Neural cell (in vitro differentiated cells): Measurements from ENCODE around the gene BICC1. TPM values are rescaled to one million over a fixed set of nuclear protein-coding genes. Genes with fewer than 3 reads are reported as not detected.

Experiments used
- H2AFZ ChIP-seq: fragments of 200-600, 300-800 bp; sonication (generic), shearing (Covaris generic); 2 replicates; pipeline ENCODE4 v1.6.0; 2014; ENCODE audit warnings: low read depth, mild to moderate bottlenecking, antibody characterized with exemption, low read length, moderate library complexity
- H3F3A ChIP-seq: fragments of 200-600 bp; shearing (Covaris generic); 2 replicates; pipeline ENCODE4 v1.6.1; 2016; ENCODE audit warnings: mild to moderate bottlenecking, moderate library complexity, mixed read lengths, antibody characterized with exemption, low read length; ENCODE audit not compliant: insufficient read depth, poor library complexity, severe bottlenecking
- H3K27ac ChIP-seq: fragments of 200-600, 300-800 bp; sonication (generic), shearing (Covaris generic); 2 replicates; pipeline ENCODE4 v1.5.1; 2014; ENCODE audit warnings: mild to moderate bottlenecking, low read length, moderate library complexity
- H3K27me3 ChIP-seq: fragments of 300-800, 200-600 bp; sonication (generic), shearing (Covaris generic); 2 replicates; pipeline ENCODE4 v1.6.0; 2014; ENCODE audit warnings: mild to moderate bottlenecking, low read depth, low read length, moderate library complexity; ENCODE audit not compliant: insufficient read depth
- H3K36me3 ChIP-seq: fragments of 300-800, 200-600 bp; sonication (generic), shearing (Covaris generic); 2 replicates; pipeline ENCODE4 v1.5.1; 2014; ENCODE audit warnings: mild to moderate bottlenecking, antibody characterized with exemption, low read length, moderate library complexity; ENCODE audit not compliant: insufficient read depth
- H3K4me2 ChIP-seq: fragments of 300-800, 200-600 bp; sonication (generic), shearing (Covaris generic); 2 replicates; pipeline ENCODE4 v1.6.0; 2014; ENCODE audit warnings: mild to moderate bottlenecking, low read length
- H3K4me3 ChIP-seq: fragments of 300-800, 200-600 bp; sonication (generic), shearing (Covaris generic); 2 replicates; pipeline ENCODE4 v1.5.1; 2014; ENCODE audit warnings: mild to moderate bottlenecking, low read length, moderate library complexity
- H3K79me2 ChIP-seq: fragments of 200-600 bp; shearing (Covaris generic); replicated peaks from 2 replicates; pipeline ENCODE4 v1.6.0; 2014; ENCODE audit warnings: mild to moderate bottlenecking, low read length, moderate library complexity; ENCODE audit not compliant: insufficient read depth
- H3K9ac ChIP-seq: fragments of 300-800, 200-600 bp; sonication (generic), shearing (Covaris generic); 2 replicates; pipeline ENCODE4 v1.6.1; 2016; ENCODE audit warnings: mild to moderate bottlenecking, low read length, mixed read lengths
- H3K9me2 ChIP-seq: fragments of 200-600 bp; shearing (Covaris generic); 2 replicates; pipeline ENCODE4 v1.6.1; 2016; ENCODE audit warnings: mild to moderate bottlenecking, low read length, mixed read lengths; ENCODE audit not compliant: insufficient read depth
- H3K9me3 ChIP-seq: fragments of 200-600, 300-800 bp; sonication (generic), shearing (Covaris generic); 2 replicates; pipeline ENCODE4 v1.6.1; 2016; ENCODE audit warnings: mild to moderate bottlenecking, mixed run types, low read length, moderate library complexity, mixed read lengths
- H4K20me1 ChIP-seq: fragments of 200-600 bp; shearing (Covaris generic); 2 replicates; pipeline ENCODE4 v1.6.1; 2016; ENCODE audit warnings: mild to moderate bottlenecking, mixed run types; ENCODE audit not compliant: insufficient read depth
- EP300 ChIP-seq: fragments of 450-650 bp; conservative IDR thresholded peaks from 2 replicates; pipeline ENCODE4 v1.6.1; 2014; ENCODE audit warnings: antibody characterized with exemption, mild to moderate bottlenecking, moderate library complexity; ENCODE audit not compliant: poor library complexity, severe bottlenecking
- EZH2 ChIP-seq: fragments of 200-600, 300-800 bp; shearing (Covaris generic), sonication (generic); IDR thresholded peaks from 2 replicates; pipeline ENCODE4 v1.6.1; 2014; ENCODE audit warnings: antibody characterized with exemption, low read length, borderline replicate concordance, mild to moderate bottlenecking; ENCODE audit not compliant: insufficient read depth, poor library complexity, severe bottlenecking
- MXI1 ChIP-seq: fragments of 450-650 bp; conservative IDR thresholded peaks from 2 replicates; pipeline ENCODE4 v1.6.1; 2014; ENCODE audit warnings: antibody characterized with exemption, mild to moderate bottlenecking; ENCODE audit not compliant: poor library complexity, severe bottlenecking
- POLR2AphosphoS5 ChIP-seq: IDR thresholded peaks from 2 replicates; pipeline ENCODE4 v1.6.1; 2012
- RAD21 ChIP-seq: fragments of 450-650 bp; conservative IDR thresholded peaks from 2 replicates; pipeline ENCODE4 v1.6.1; 2014; ENCODE audit warnings: antibody characterized with exemption, mild to moderate bottlenecking, moderate library complexity
- REST ChIP-seq: IDR thresholded peaks from 2 replicates; pipeline ENCODE4 v1.6.1; 2012; ENCODE audit warnings: borderline replicate concordance
- SMC3 ChIP-seq: fragments of 450-650 bp; conservative IDR thresholded peaks from 2 replicates; pipeline ENCODE4 v1.6.1; 2014; ENCODE audit warnings: antibody characterized with exemption, mild to moderate bottlenecking, moderate library complexity; ENCODE audit not compliant: poor library complexity
- TAF1 ChIP-seq: IDR thresholded peaks from 2 replicates; pipeline ENCODE4 v1.6.1; 2012; ENCODE audit warnings: low read depth
- polyA plus RNA-seq: library from polyadenylated mRNA; depleted of rRNA; stranded (reverse); fragments of >200 nt; gene quantifications from 2 replicates; pipeline ENCODE4 v1.2.3, GENCODE V29; 2014
- TF ChIP-seq, protein P1 (sequence below): fragments of 450-650 bp; IDR thresholded peaks from 2 replicates; pipeline ENCODE4 v1.5.1; 2014; ENCODE audit warnings: antibody characterized with exemption, mild to moderate bottlenecking, moderate library complexity; ENCODE audit not compliant: poor library complexity, severe bottlenecking

Gene BICC1
- polyA plus RNA-seq, 1 donor from 2014 or later: 7.6 TPM

DNA sequence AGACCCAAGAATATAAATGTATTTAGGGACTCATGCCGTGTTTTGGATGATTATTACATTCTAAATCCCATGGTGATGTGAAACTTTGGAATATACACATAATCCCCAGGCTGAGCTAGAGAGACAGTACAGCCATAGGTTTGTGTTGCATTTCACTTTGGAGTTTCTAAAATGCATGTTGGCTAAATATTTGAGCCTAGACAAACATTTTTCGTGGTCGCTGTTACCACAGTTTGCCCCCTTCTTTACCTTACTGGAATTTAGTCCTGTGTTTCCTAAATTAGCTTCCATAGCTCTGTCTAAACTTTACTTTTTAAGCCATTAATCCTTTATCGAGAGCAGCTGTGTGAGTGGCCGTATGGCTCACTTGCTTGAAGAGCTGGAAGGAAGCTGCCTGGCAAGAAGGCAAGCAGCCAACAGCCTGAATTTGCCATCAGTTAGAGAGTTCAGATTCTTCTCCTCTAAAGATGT is 192.0 kb downstream of the BICC1 start:
- H3K27me3 ChIP-seq: no peaks in the 10 kb centered on the region
- TF ChIP-seq SMC3: no peak
- TF ChIP-seq TAF1: no peak
- no peak for TF ChIP-seq EP300
- TF ChIP-seq RAD21: no peak
- TF ChIP-seq, protein P1, sequence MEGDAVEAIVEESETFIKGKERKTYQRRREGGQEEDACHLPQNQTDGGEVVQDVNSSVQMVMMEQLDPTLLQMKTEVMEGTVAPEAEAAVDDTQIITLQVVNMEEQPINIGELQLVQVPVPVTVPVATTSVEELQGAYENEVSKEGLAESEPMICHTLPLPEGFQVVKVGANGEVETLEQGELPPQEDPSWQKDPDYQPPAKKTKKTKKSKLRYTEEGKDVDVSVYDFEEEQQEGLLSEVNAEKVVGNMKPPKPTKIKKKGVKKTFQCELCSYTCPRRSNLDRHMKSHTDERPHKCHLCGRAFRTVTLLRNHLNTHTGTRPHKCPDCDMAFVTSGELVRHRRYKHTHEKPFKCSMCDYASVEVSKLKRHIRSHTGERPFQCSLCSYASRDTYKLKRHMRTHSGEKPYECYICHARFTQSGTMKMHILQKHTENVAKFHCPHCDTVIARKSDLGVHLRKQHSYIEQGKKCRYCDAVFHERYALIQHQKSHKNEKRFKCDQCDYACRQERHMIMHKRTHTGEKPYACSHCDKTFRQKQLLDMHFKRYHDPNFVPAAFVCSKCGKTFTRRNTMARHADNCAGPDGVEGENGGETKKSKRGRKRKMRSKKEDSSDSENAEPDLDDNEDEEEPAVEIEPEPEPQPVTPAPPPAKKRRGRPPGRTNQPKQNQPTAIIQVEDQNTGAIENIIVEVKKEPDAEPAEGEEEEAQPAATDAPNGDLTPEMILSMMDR: no peak
- no peak for TF ChIP-seq REST
- no peak for TF ChIP-seq MXI1
- no peak for TF ChIP-seq EZH2
- no peak for TF ChIP-seq POLR2AphosphoS5
- no peak overlapping the region for H3K27ac ChIP-seq
- no peaks in the 10 kb centered on the region for H3K9me2 ChIP-seq
- no peaks in the 10 kb centered on the region for H3K9me3 ChIP-seq
- no peaks in the 10 kb centered on the region for H3K36me3 ChIP-seq
- no peaks in the 10 kb centered on the region for H3K79me2 ChIP-seq
- no peaks in the 10 kb centered on the region for H3F3A ChIP-seq
- no peaks in the 10 kb centered on the region for H4K20me1 ChIP-seq
- no peak overlapping the region for H3K4me3 ChIP-seq
- H3K4me2 ChIP-seq: no peak overlapping the region
- H2AFZ ChIP-seq: no peak overlapping the region
- no peak overlapping the region for H3K9ac ChIP-seq

DNA sequence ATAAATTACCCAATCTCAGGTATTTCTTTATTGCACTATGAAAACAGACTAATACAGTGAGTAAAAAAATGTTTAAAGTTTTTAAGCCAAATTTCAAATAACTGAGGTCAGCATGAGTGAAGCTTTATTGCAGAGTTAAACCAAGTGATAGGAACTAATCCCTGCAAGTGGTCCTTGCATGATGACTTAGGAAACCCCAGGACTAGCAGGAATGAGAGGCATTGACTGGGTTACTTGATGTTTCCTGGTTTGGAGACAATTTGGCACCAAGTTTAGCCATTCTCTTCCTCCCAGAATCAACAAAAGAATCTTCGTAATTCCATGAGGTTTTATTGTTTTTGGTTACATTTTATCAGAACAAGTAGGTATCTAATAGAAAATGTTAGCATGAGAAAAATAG is 194.2 kb downstream of the BICC1 start:
- H3F3A ChIP-seq: no peaks in the 10 kb centered on the region
- H3K79me2 ChIP-seq: no peaks in the 10 kb centered on the region
- no peaks in the 10 kb centered on the region for H3K36me3 ChIP-seq
- H3K4me3 ChIP-seq: no peak overlapping the region
- no peak overlapping the region for H3K9ac ChIP-seq
- H3K27ac ChIP-seq: no peak overlapping the region
- no peaks in the 10 kb centered on the region for H4K20me1 ChIP-seq
- H2AFZ ChIP-seq: no peak overlapping the region
- no peaks in the 10 kb centered on the region for H3K9me2 ChIP-seq
- no peak overlapping the region for H3K4me2 ChIP-seq
- H3K9me3 ChIP-seq: no peaks in the 10 kb centered on the region
- no peaks in the 10 kb centered on the region for H3K27me3 ChIP-seq
- no peak for TF ChIP-seq RAD21
- TF ChIP-seq, protein P1: no peak
- no peak for TF ChIP-seq EZH2
- no peak for TF ChIP-seq MXI1
- no peak for TF ChIP-seq SMC3
- TF ChIP-seq EP300: no peak
- TF ChIP-seq REST: no peak
- TF ChIP-seq TAF1: no peak
- TF ChIP-seq POLR2AphosphoS5: no peak
